Activated T-helper 2 cell treated with anti-CD3 and anti-CD28 coated beads, Interferon-gamma antibody, Interleukin-2, Interleukin-4, amounts not matched to agents 10 μg/mL and 5 μg/mL and 100 μg/mL, durations not matched to agents 14 hours and 24 hours and 36 hours (primary cell): Measurements from ENCODE around the gene P3H3. TPM values are rescaled to one million over a fixed set of nuclear protein-coding genes. Genes with fewer than 3 reads are reported as not detected.

ENCODE experiments used
- DNase-seq: peaks from one replicate; pipeline ENCODE4 v3.0.0; 2021; ENCODE audit warnings: low spot score
- H3K27ac Mint-ChIP-seq: one replicate; pipeline ENCODE4 v1.8.0; 2021; ENCODE audit warnings: mixed read lengths
- H3K27me3 Mint-ChIP-seq: one replicate; pipeline ENCODE4 v1.8.0; 2021; ENCODE audit warnings: low read depth, mixed read lengths
- H3K36me3 Mint-ChIP-seq: one replicate; pipeline ENCODE4 v1.8.0; 2021; ENCODE audit warnings: low read depth, mixed read lengths
- H3K4me1 Mint-ChIP-seq: one replicate; pipeline ENCODE4 v1.8.0; 2021; ENCODE audit warnings: low read depth, mixed read lengths
- H3K4me3 Mint-ChIP-seq: one replicate; pipeline ENCODE4 v1.8.0; 2021; ENCODE audit warnings: low read depth, mild to moderate bottlenecking, moderate library complexity, mixed read lengths
- H3K9me3 Mint-ChIP-seq: one replicate; pipeline ENCODE4 v1.8.0; 2021; ENCODE audit warnings: mixed read lengths
- intact Hi-C: fragments of 100-400 bp; cut with micrococcal nuclease; formaldehyde crosslinking; loops from one replicate; pipeline ENCODE4 v1.15.1; 2023
- total RNA-seq: library from RNA; stranded (reverse); gene quantifications from 2 replicates; pipeline ENCODE4 v1.2.3, GENCODE V29; 2022

The P3H3 gene
- total RNA-seq, 1 donor from 2014 or later = 5.2 TPM

DNA sequence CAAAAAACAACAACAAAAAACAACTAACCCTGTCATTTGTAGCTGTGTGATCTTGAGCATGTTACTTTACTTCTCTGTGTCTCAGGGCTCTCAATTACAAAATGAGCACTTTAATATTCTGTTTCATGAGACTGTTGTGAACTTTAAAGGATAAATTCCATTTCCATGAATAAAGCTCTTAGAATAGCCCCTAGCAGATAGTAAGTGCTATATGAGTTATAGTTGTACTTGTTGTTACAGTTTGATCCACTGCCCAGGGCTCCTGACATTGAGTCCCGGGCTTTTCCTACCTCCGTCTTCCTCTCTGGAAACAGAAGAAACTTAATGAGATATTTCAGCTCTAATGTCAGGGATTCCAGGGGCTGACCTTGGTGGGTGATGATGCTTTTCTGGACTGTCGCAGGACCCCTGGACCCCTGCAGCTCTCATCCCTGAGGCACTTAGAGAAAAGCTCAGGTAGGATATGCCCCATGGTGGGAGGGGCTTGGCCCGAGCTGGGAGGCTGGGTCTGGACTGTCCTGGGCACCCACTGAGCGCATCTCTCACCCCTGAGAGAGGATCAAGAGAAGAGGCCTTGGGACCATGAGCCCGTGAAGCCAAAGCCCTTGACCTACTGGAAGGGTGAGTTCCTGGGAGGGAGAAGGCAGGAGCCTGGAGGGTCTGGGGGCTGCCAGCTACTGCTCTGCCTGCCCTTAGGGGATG is 5.1 kb downstream of the P3H3 start:
- H3K4me3 Mint-ChIP-seq = no peak overlapping the region
- H3K36me3 Mint-ChIP-seq = no peaks in the 10 kb centered on the region
- intact Hi-C loops = no loop called here
- no peak for DNase-seq
- no peak overlapping the region for H3K27ac Mint-ChIP-seq
- H3K9me3 Mint-ChIP-seq = no peaks in the 10 kb centered on the region
- peaks cover 19% of the 10 kb centered on the region for H3K27me3 Mint-ChIP-seq
- peaks cover 15% of the 10 kb centered on the region for H3K4me1 Mint-ChIP-seq

DNA sequence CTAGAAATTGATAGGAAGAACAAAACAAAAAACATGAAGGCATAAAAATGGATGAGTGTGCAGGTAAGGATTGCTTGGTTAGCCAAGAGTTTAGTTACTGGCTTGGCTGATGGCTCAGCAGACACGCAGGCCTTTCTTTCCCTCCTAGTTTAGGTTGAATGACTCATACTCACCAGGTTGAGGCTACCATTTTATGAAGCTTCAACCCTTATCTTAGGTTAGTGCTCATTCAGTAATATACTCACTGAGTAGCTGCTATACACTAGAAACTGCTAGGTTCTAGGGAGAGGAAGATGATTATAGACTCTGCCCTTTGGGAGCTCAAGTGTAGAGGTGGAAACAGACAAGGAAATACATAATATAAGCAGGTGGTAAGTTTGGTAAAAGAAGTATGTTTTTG is 6.0 kb downstream of the P3H3 start:
- H3K4me1 Mint-ChIP-seq = peaks cover 10% of the 10 kb centered on the region
- H3K27me3 Mint-ChIP-seq = peaks cover 14% of the 10 kb centered on the region
- no peaks in the 10 kb centered on the region for H3K9me3 Mint-ChIP-seq
- no peaks in the 10 kb centered on the region for H3K36me3 Mint-ChIP-seq
- no peak overlapping the region for H3K27ac Mint-ChIP-seq
- intact Hi-C loops = no loop called here
- no peak overlapping the region for H3K4me3 Mint-ChIP-seq
- no peak for DNase-seq

- Mint-ChIP-seq H3K36me3 (no peaks in the 10 kb centered on the region), H3K27me3 (peaks cover 14% of the 10 kb centered on the region), H3K9me3 (no peaks in the 10 kb centered on the region), H3K27ac (no peak overlapping the region), H3K4me1 (peaks cover 6% of the 10 kb centered on the region), H3K4me3 (no peak overlapping the region)
- intact Hi-C loops = no loop called here
- no peak for DNase-seq
Measured at GRCh38 chr12:6834873-6835272, 6.7 kb downstream of the P3H3 start.

- Mint-ChIP-seq H3K4me1 (peaks cover 6% of the 10 kb centered on the region), H3K9me3 (no peaks in the 10 kb centered on the region), H3K27me3 (peaks cover under 1% of the 10 kb centered on the region), H3K36me3 (no peaks in the 10 kb centered on the region), H3K4me3 (no peak overlapping the region), H3K27ac (no peak overlapping the region)
- DNase-seq = no peak
- intact Hi-C loops = no loop called here
Measured at GRCh38 chr12:6836851-6837250, 8.6 kb downstream of the P3H3 start.

DNA sequence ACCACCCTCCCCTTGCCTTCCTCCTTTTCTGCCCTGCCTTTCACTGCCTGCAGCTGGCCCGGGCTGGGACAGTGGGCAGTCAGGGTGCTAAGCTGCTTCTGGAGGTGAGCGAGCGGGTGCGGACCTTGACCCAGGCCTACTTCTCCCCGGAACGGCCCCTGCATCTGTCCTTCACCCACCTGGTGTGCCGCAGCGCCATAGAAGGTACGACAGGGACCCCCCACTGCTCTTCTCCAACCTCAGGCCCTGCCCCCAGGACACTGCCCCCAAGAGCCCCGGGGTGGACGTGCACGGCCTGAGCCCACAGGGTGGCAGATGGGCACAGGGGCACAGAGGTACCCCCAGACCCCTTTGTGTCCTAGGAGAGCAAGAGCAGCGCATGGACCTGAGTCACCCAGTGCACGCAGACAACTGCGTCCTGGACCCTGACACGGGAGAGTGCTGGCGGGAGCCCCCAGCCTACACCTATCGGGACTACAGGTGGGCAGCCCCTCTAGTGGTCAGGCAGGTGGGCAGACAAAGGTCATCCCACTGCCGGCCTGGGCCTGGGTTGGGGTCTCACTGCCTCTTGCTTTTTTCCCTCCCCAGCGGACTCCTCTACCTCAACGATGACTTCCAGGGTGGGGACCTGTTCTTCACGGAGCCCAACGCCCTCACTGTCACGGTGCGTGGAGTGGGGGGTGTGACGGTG is 9.3 kb downstream of the P3H3 start:
- Mint-ChIP-seq H3K4me1 (peaks cover 6% of the 10 kb centered on the region), H3K27ac (no peak overlapping the region), H3K36me3 (no peaks in the 10 kb centered on the region), H3K9me3 (no peaks in the 10 kb centered on the region), H3K4me3 (no peak overlapping the region), H3K27me3 (no peaks in the 10 kb centered on the region)
- DNase-seq = no peak
- intact Hi-C loops = no loop called here

DNA sequence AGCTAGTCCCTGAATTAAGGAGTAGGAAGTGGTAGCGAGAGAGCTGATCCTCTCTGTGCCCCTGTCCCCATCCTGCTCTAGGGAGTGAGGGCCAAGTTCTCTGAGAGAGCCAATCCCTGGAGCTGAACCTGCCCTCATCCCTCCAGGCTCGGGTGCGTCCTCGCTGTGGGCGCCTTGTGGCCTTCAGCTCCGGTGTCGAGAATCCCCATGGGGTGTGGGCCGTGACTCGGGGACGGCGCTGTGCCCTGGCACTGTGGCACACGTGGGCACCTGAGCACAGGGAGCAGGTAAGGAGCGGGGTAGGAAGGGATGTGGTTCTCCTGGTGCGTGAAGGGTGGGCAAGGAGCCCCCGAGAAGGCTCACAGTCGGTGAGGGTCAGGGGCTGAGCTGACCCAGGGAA is 10.6 kb downstream of the P3H3 start:
- Mint-ChIP-seq H3K27ac (no peak overlapping the region), H3K36me3 (no peaks in the 10 kb centered on the region), H3K4me1 (peaks cover 6% of the 10 kb centered on the region)

GRCh38 chr12:6839482-6840201 is 11.4 kb downstream of the P3H3 start:
- Mint-ChIP-seq H3K9me3 (no peaks in the 10 kb centered on the region), H3K27me3 (no peaks in the 10 kb centered on the region), H3K4me3 (no peak overlapping the region), H3K27ac (no peak overlapping the region), H3K36me3 (no peaks in the 10 kb centered on the region), H3K4me1 (peaks cover 2% of the 10 kb centered on the region)
- no peak for DNase-seq
- intact Hi-C loops = no loop called here

More for the DNA sequence above, 10.6 kb downstream of the P3H3 start:
- no peaks in the 10 kb centered on the region for H3K9me3 Mint-ChIP-seq
- no peak for DNase-seq
- H3K27me3 Mint-ChIP-seq = no peaks in the 10 kb centered on the region
- no peak overlapping the region for H3K4me3 Mint-ChIP-seq
- intact Hi-C loops = no loop called here

DNA sequence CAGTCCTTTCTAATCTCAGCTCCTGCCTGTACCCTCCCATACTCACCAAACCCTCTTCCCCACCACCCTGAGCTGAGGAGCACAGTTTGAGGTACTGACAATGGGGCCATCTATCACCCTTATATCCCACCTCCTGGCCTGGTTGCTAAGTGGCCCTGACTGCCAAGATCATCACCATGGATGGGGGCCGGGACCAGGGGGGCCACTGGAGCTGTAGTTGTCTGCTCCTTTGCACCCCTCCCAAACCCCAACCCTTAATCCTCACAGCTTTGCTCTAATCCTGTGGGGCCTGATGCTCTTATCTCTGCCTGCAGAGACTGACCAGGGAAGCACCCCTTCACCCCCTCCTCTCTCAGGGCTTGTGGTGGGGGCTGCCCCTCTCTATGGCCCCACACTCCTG is 12.1 kb downstream of the P3H3 start:
- DNase-seq = no peak
- H3K4me1 Mint-ChIP-seq = peaks cover 2% of the 10 kb centered on the region
- no peaks in the 10 kb centered on the region for H3K27me3 Mint-ChIP-seq
- intact Hi-C loops = no loop called here
- no peak overlapping the region for H3K27ac Mint-ChIP-seq
- H3K9me3 Mint-ChIP-seq = no peaks in the 10 kb centered on the region
- H3K4me3 Mint-ChIP-seq = no peak overlapping the region
- H3K36me3 Mint-ChIP-seq = no peaks in the 10 kb centered on the region

- Mint-ChIP-seq H3K9me3 (no peaks in the 10 kb centered on the region), H3K4me1 (no peaks in the 10 kb centered on the region), H3K36me3 (no peaks in the 10 kb centered on the region), H3K27me3 (no peaks in the 10 kb centered on the region), H3K4me3 (no peak within 1 kb of the TSS), H3K27ac (no peak within 1 kb of the TSS)
- intact Hi-C loops = no loop called here
- DNase-seq = no peak
Measured at GRCh38 chr12:6840761-6841515, 12.7 kb downstream of the P3H3 start, which contains the start of gene GNB3. Gene GNB3 (plus strand): TSS chr12:6840925. CDS start chr12:6841288, 363 bp downstream.

- Mint-ChIP-seq H3K4me1 (no peaks in the 10 kb centered on the region), H3K4me3 (no peak overlapping the region), H3K36me3 (peaks cover 7% of the 10 kb centered on the region), H3K27me3 (no peaks in the 10 kb centered on the region), H3K9me3 (no peaks in the 10 kb centered on the region), H3K27ac (no peak overlapping the region)
- intact Hi-C loops = no loop called here
- no peak for DNase-seq
Measured at GRCh38 chr12:6842075-6842474, 13.9 kb downstream of the P3H3 start.

- intact Hi-C loops = no loop called here
- Mint-ChIP-seq H3K27me3 (no peaks in the 10 kb centered on the region), H3K4me3 (no peak overlapping the region), H3K36me3 (peaks cover 16% of the 10 kb centered on the region), H3K9me3 (no peaks in the 10 kb centered on the region), H3K4me1 (peaks cover 5% of the 10 kb centered on the region), H3K27ac (no peak overlapping the region)
- no peak for DNase-seq
Measured at GRCh38 chr12:6843118-6843902, 15.1 kb downstream of the P3H3 start.

DNA sequence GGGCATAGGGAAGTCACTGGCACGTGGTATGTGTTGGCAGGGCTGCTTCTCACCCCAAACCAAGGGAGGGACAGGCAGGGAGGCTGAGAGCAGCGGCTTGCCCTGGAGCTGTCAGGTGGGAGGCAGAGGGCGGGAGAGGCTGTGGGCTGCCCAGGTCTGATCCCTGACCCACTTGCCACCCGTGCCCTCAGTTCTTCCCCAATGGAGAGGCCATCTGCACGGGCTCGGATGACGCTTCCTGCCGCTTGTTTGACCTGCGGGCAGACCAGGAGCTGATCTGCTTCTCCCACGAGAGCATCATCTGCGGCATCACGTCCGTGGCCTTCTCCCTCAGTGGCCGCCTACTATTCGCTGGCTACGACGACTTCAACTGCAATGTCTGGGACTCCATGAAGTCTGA is 17.2 kb downstream of the P3H3 start:
- no peak for DNase-seq
- Mint-ChIP-seq H3K4me1 (peaks cover 18% of the 10 kb centered on the region), H3K27ac (no peak overlapping the region)

More for the DNA sequence above, 17.2 kb downstream of the P3H3 start:
- peaks cover 28% of the 10 kb centered on the region for H3K36me3 Mint-ChIP-seq
- no peaks in the 10 kb centered on the region for H3K27me3 Mint-ChIP-seq
- H3K4me3 Mint-ChIP-seq = no peak overlapping the region
- H3K9me3 Mint-ChIP-seq = no peaks in the 10 kb centered on the region
- intact Hi-C loops = no loop called here
